GM12874 (cell line): ENCODE results near the gene SPATA16.

Experiments used
- CTCF ChIP-seq: IDR thresholded peaks from 2 replicates; pipeline ENCODE4 v1.5.1; 2011; ENCODE audit warnings: low read depth, mild to moderate bottlenecking, control low read depth, low read length, moderate library complexity; ENCODE audit not compliant: insufficient read depth

SPATA16 gene

DNA sequence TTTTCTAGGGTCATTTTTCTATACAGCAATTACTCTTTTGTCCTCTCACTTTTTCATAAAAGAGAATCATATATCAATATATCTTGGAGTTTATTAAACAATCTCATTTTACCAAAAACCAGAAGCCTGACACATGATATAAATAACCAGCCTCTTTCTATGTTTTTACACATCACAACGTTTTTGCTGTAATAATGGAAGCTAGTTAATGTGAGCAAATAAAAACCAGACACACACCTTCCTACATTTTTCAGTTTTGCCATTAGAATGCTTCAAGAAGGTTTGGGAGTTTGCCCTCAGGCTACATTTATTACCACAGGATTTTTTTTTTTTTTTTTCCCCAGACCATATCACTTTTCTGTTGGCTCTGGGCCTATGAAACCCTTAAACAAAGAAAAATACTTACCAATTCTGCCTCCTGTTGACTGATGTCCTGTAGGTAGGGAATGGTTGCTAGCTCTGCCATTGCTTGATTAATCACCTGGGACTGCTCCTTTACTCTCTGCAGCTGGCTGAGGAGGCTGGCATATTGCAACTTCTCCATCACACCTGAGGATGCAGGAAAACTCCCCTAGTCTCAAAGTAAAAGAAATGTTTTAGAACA is 225.0 kb downstream of the SPATA16 start:
- TF ChIP-seq CTCF: no peak

DNA sequence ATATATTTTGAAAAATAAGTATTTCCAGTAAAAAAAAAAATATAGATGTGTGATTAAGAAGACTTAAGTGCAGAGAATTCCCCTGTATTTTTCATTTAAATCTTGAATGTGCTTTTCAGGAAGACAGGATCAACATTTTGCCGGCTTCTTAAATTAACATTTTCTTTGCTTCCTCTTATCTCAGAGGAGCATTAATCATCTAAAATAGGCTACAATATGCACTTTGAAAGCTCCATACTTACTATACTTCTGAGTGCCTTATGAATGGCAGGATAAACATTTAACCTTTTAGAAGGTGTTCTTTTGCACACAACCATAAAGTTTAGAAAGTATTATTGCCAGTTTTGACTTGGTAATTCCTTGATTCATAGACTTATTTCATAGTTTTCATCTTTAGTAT is 226.2 kb downstream of the SPATA16 start:
- no peak for TF ChIP-seq CTCF

DNA sequence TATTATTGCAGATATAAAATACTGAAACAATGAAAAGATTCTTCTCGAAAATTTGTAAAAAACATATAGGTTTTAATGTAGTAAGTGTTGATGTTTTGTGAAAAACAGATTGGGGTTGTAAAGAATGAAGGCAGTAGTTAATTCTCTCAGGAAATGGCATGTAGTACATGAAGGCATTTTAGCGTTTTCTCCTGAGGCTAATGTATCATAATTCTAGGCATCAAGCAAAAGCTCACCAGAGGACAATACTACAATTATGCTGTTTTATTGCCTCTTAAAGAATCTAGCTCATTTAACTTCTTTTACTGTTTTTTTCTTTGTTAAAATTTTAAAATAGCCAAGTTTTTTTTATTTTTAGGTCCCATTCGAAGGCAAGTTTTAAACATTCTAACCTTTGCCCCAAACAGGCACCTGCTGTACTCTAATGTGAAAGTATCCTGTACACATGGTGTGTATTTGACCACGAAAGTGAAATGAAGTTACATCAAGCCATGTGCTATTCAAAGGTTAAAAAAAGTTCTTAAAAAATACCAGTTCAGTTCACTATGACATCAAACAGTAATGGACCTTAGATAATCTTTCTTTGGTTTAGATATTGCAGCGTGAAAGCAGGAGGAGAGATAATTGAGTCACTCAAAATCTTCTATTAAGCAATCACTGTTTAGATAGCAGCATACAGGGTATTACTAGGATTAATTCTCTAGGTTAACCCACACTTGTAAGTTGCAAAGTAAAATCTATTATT is 227.0 kb downstream of the SPATA16 start:
- TF ChIP-seq CTCF: no peak

DNA sequence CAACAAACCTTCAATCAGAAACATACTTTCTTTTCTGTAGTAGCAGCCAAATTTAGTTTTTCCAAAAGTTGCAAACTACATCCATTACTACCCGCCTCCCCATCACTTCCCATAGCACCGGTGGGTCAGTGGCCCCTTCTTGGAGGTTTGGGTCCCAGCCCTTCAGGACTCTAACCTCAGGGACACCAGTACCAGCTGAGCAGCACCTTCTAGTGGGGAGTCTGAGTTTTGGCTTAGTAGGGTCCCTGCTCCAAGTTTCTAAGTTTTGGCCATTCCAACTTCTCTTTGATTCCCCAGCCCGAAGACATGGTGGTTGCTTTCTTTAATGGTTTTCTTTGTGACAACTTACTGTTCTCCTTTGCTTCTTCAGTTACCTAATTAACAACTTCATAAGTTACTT is 229.9 kb downstream of the SPATA16 start:
- no peak for TF ChIP-seq CTCF

DNA sequence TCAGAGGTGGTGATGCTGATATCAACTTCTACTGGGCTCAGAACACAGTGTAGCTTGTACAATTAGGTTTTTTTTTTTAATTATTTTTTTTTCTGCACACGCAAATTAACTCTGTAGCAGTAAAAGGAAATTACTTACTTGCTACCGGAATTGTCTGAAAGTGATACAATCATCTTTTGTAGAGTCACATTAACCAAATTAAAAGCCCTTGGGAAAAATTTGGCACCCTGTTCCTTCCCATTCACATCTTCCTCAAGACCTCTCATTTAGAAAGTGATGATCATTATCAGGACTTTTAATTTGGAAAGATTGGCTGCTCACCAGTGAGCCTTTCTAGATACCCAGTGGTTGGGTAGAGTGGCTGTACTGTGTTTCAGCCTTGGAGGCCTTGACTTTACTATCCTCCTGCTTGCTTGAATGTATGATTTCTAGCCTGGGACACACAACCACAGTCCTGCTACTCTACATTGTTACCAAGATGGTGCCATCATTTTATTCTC is 232.2 kb downstream of the SPATA16 start:
- TF ChIP-seq CTCF: no peak

- TF ChIP-seq CTCF: no peak
Observed at GRCh38 chr3:172905451-172905850, 235.6 kb downstream of the SPATA16 start.

DNA sequence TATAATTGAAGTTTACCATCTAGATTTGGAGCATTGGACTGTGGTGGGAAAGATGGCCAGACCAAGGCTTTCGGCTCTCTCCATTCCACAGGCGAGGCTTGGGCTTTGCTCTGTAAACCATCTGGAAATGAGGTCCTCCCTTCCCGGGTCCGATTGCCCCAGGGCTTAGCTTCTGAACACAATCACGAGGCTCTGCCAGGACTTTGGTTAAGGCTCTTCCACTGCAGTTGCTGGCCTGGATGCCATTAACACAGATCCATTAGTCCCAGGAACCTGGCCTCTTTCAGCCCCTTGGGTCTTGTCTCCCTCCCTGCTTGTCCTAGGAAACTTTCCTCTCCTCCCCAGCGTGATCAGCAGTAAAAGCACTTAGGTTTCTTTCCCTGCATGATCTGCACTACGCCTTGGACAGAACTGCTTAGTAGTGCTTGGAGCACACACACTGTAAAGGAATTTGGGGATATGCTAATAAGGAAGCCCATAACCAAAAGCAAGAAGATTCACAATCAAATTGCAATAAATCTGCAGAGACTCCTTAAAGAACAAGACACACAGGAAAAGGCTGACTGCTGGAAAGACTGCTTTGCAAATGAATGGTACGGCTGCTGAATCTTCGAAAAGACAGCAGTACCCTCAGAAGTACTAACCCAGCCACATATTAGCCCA is 236.2 kb downstream of the SPATA16 start:
- TF ChIP-seq CTCF: no peak
